Stimulated activated CD8-positive, alpha-beta memory T cell treated with anti-CD3 and anti-CD28 coated beads, Interleukin-4, amount 100 ng/mL, for 4 hours (primary cell): ENCODE results near the gene NR2F1.

ENCODE experiments used
- DNase-seq, 2 donors: peaks; one replicate each; pipeline ENCODE4 v3.0.0-alpha.2; 2020; ENCODE audit warnings: low read depth in 2 of 2, low spot score in 1 of 2

The NR2F1 gene

DNA sequence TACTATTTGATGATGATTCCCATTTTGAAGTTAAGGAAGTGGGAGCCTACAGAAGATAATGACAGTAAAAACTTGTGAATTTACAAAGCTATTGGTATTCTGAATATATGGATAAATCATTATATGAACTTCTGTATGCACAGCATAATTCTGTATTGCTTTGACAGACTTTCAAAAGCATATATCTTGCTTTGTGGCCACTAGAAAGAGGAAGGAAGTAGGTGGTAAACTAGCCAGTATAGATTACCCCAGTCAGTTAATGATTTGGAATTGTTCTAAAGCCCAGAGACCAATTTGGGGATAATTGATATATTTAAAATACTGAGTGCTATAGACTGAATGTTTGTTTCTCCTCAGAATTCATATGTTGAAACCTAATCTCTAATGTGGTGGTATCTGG is 53.0 kb downstream of the NR2F1 start:
- no peak for DNase-seq

DNA sequence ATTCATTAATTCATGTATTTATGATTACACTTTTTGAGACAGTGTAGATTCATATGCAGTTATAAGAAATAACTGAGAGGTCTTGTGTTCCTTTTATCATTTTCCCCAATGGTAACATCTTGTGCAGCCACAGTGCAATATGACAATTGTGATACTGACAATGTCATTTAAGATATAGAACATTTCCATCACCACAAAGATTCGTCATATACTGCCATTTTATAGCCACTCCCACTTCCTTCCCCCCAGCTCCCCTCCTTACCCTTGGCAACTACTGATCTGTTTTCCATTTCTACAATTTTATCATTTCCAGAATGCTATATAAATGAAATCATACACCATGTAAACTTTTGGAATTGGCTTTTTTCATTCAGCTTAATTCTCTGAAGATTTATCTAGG is 53.8 kb downstream of the NR2F1 start:
- no peak for DNase-seq

GRCh38 chr5:93637697-93638096 is 54.7 kb downstream of the NR2F1 start:
- DNase-seq = no peak

DNA sequence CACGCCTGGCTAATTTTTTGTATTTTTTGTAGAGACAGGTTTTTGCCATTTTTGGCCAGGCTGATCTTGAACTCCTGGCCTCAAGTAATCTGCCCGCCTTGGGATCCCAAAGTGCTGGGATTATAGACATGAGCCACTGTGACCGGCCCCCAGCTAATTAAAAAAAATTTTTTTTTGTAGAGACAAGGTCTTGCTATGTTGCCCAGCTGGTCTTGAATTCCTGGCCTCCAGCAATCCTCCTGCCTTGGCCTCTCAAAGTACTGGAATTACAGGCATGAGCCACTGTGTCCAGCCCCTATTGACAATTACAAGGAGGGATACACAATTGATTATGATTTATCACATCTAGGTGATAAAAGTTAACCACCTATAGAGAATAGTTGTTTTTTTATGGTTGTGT is 59.5 kb downstream of the NR2F1 start:
- DNase-seq = no peak
